ENCODE results near the gene RIMS4. TPM values are rescaled to one million over a fixed set of nuclear protein-coding genes. Genes with fewer than 3 reads are reported as not detected.

RIMS4 gene
- total and polyA plus RNA-seq, 9 of the 15 experiments (the other 6 are each of a cell fraction or from before 2014, with no cell fraction given) = 0.04 TPM; not detected in 8

GRCh38 chr20:44762466-44763140 is 47.7 kb downstream of the RIMS4 start (continued):
- no peak for TF ChIP-seq NR0B1 (IDR thresholded peaks at IDR 0.05; ENCODE audit: partially characterized antibody)
- TF ChIP-seq ZNF77 (CRISPR knock-in tag; IDR thresholded peaks at IDR 0.05) = no peak
- TF ChIP-seq YBX1 (IDR thresholded peaks at IDR 0.05) = no peak
- TF ChIP-seq ZFP36 (IDR thresholded peaks at IDR 0.05; ENCODE audit: low read depth, low read length, partially characterized antibody) = no peak
- TF ChIP-seq, protein P1, sequence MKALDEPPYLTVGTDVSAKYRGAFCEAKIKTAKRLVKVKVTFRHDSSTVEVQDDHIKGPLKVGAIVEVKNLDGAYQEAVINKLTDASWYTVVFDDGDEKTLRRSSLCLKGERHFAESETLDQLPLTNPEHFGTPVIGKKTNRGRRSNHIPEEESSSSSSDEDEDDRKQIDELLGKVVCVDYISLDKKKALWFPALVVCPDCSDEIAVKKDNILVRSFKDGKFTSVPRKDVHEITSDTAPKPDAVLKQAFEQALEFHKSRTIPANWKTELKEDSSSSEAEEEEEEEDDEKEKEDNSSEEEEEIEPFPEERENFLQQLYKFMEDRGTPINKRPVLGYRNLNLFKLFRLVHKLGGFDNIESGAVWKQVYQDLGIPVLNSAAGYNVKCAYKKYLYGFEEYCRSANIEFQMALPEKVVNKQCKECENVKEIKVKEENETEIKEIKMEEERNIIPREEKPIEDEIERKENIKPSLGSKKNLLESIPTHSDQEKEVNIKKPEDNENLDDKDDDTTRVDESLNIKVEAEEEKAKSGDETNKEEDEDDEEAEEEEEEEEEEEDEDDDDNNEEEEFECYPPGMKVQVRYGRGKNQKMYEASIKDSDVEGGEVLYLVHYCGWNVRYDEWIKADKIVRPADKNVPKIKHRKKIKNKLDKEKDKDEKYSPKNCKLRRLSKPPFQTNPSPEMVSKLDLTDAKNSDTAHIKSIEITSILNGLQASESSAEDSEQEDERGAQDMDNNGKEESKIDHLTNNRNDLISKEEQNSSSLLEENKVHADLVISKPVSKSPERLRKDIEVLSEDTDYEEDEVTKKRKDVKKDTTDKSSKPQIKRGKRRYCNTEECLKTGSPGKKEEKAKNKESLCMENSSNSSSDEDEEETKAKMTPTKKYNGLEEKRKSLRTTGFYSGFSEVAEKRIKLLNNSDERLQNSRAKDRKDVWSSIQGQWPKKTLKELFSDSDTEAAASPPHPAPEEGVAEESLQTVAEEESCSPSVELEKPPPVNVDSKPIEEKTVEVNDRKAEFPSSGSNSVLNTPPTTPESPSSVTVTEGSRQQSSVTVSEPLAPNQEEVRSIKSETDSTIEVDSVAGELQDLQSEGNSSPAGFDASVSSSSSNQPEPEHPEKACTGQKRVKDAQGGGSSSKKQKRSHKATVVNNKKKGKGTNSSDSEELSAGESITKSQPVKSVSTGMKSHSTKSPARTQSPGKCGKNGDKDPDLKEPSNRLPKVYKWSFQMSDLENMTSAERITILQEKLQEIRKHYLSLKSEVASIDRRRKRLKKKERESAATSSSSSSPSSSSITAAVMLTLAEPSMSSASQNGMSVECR (CRISPR knock-in tag; IDR thresholded peaks at IDR 0.05) = no peak
- TF ChIP-seq TRIM25 (IDR thresholded peaks at IDR 0.05; ENCODE audit: borderline replicate concordance) = no peak
- no peak for TF ChIP-seq ETV1 (tag; conservative IDR thresholded peaks at IDR 0.05; ENCODE audit: low read depth)
- no peak for TF ChIP-seq E2F4 (CRISPR knock-in tag; IDR thresholded peaks at IDR 0.05; ENCODE audit: low read depth)
- TF ChIP-seq XRCC4 (IDR thresholded peaks at IDR 0.05; ENCODE audit: extremely low read depth, insufficient read depth, insufficient read length) = no peak
- TF ChIP-seq, protein P2, sequence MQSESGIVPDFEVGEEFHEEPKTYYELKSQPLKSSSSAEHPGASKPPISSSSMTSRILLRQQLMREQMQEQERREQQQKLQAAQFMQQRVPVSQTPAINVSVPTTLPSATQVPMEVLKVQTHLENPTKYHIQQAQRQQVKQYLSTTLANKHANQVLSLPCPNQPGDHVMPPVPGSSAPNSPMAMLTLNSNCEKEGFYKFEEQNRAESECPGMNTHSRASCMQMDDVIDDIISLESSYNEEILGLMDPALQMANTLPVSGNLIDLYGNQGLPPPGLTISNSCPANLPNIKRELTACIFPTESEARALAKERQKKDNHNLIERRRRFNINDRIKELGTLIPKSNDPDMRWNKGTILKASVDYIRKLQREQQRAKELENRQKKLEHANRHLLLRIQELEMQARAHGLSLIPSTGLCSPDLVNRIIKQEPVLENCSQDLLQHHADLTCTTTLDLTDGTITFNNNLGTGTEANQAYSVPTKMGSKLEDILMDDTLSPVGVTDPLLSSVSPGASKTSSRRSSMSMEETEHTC (IDR thresholded peaks at IDR 0.05) = no peak
- TF ChIP-seq KLF1 (tag; IDR thresholded peaks at IDR 0.05) = no peak
